Spleen (tissue), 7 donors: ENCODE data around the gene RALGDS.

Experiments
- POLR2A ChIP-seq, 3 donors: fragments of 450-650 bp; IDR thresholded peaks; one replicate each; pipeline ENCODE4 v1.5.1; 2017; ENCODE audit warnings: antibody characterized with exemption in 3 of 3, mild to moderate bottlenecking in 1 of 3
- TF ChIP-seq, protein P1 (sequence below), 11 experiments: fragments of 200-600 bp in 7 of 11; fragments of 450-650 bp in 4 of 11; sonication (generic) in 4 of 11; IDR thresholded peaks in 8 of 11; conservative IDR thresholded peaks in 3 of 11; 1 replicate in 7 of 11; 2 replicates in 4 of 11; pipeline versions ENCODE4 v1.4.0 to v1.8.0; 2016 to 2021; ENCODE audit warnings: antibody characterized with exemption in 11 of 11, inconsistent platforms in 4 of 11, mild to moderate bottlenecking in 1 of 11
- donor health status: DM: no; HTN: no; CAD: no; lungs with moderate emphysema.
- donor health status: DM: no; HTN: no; CAD: no.
- donor health status: DM: no; HTN: no; CAD: no.

DNA sequence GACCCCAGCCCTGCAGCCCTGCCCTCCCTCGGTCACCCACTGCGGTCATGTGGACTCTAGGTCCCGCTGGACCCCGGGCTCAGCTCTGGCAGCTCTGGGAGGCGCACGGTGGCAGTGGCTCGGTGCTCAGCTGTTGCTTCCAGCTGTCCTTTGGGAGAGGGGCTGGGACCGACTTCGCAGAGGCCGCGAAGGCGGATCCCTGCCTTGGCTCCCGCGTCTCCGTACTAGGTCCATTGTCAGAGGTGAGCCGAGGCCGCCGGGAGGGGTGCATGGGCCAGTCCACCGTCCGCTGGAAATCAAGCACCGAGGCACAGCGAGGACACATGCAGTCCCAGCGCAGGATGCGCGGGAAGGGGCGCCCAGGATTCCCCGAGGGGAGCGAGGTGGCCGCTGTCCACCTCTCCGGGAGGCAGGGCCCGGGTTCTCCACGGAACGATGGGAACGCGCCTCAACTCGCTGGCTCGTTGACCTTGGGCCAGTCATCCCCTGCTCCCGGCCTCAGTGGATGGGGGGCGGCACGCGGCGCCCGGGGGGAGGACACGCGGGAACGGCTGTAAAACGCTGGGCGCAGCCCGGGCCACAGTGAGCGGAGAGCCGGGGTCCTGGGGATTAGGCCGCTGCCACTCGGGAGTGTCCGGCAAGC, 41.9 kb upstream of the RALGDS start:
- TF ChIP-seq POLR2A (IDR thresholded peaks at IDR 0.05): no peak
- TF ChIP-seq, protein P1, sequence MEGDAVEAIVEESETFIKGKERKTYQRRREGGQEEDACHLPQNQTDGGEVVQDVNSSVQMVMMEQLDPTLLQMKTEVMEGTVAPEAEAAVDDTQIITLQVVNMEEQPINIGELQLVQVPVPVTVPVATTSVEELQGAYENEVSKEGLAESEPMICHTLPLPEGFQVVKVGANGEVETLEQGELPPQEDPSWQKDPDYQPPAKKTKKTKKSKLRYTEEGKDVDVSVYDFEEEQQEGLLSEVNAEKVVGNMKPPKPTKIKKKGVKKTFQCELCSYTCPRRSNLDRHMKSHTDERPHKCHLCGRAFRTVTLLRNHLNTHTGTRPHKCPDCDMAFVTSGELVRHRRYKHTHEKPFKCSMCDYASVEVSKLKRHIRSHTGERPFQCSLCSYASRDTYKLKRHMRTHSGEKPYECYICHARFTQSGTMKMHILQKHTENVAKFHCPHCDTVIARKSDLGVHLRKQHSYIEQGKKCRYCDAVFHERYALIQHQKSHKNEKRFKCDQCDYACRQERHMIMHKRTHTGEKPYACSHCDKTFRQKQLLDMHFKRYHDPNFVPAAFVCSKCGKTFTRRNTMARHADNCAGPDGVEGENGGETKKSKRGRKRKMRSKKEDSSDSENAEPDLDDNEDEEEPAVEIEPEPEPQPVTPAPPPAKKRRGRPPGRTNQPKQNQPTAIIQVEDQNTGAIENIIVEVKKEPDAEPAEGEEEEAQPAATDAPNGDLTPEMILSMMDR (IDR thresholded peaks at IDR 0.05 in 8 of 11, conservative IDR thresholded peaks at IDR 0.05 in 3 of 11): peak in 1 of 11 experiments; percentile 3
